Ascending aorta (tissue), 2 donors: ENCODE data around the gene TNRC6B. TPM values are rescaled to one million over a fixed set of nuclear protein-coding genes. Genes with fewer than 3 reads are reported as not detected.

Source experiments
- DNase-seq, 2 donors: peaks; one replicate each; pipeline ENCODE4 v3.0.0-alpha.2; 2019; ENCODE audit warnings: low spot score in 2 of 2
- H3K27ac ChIP-seq, 2 donors: fragments of 200-600 bp; sonication (generic); one replicate each; pipeline ENCODE4 v1.5.1; 2016 to 2017; ENCODE audit warnings: mild to moderate bottlenecking in 1 of 2
- H3K27me3 ChIP-seq: fragments of 200-600 bp; sonication (generic); one replicate; pipeline ENCODE4 v1.5.1; 2017
- H3K36me3 ChIP-seq, 2 donors: fragments of 200-600 bp; sonication (generic); one replicate each; pipeline ENCODE4 v1.5.1; 2016
- H3K4me1 ChIP-seq, 2 donors: fragments of 200-600 bp; sonication (generic); one replicate each; pipeline ENCODE4 v1.5.1; 2016 to 2017; ENCODE audit warnings: mild to moderate bottlenecking in 1 of 2
- H3K4me3 ChIP-seq, 2 donors: fragments of 200-600 bp; sonication (generic); one replicate each; pipeline ENCODE4 v1.5.1; 2016 to 2017; ENCODE audit warnings: mild to moderate bottlenecking in 1 of 2
- H3K9me3 ChIP-seq, 2 donors: fragments of 200-600 bp; sonication (generic); one replicate each; pipeline ENCODE4 v1.5.1; 2016
- intact Hi-C: fragments of 100-400 bp; cut with DNase I; formaldehyde crosslinking; loops from one replicate; pipeline ENCODE4 v1.15.1; 2023
- total RNA-seq: library from RNA; depleted of rRNA; stranded (reverse); fragments of >200 nt; gene quantifications from one replicate; pipeline ENCODE4 v1.1.0, GENCODE V29; 2016
- TF ChIP-seq, protein P1 (sequence below), 3 experiments: fragments of 200-600 bp in 2 of 3; fragments of 450-650 bp in 1 of 3; sonication (generic) in 2 of 3; IDR thresholded peaks; one replicate each; pipeline ENCODE4 v1.5.1; 2016 to 2019; ENCODE audit warnings: antibody characterized with exemption in 3 of 3, mild to moderate bottlenecking in 1 of 3, moderate library complexity in 1 of 3

TNRC6B gene
- total RNA-seq, 1 donor from 2014 or later, result 22.4 TPM

DNA sequence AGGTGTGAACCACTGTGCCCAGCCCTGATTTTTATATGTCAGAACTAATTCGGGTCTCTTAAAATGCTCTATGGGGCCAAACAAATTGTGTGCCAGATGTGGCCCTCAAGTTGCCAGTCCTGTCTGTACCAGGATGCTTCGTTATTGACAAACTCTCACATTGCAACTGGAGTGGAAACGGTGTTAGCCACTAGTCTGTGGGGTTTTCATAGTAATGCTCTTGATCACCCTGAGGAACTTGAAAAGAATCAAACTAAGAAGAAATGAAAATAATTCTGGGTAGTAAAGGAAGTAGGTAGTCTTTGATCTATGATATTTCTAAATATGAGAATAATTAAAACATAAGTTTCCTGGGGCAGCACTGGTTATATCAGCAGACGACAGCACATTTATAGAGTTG lies 101.3 kb downstream of the TNRC6B start:
- Histone ChIP-seq H3K27ac (peak overlapping the region in 1 of 2 donors; percentile 80), H3K4me1 (peaks cover 3 to 11% of the 10 kb centered on the region in 2 donors), H3K36me3 (peaks cover 18 to 21% of the 10 kb centered on the region in 2 donors), H3K9me3 (no peaks in the 10 kb centered on the region), H3K27me3 (no peaks in the 10 kb centered on the region), H3K4me3 (no peak overlapping the region)
- DNase-seq, result no peak
- TF ChIP-seq, protein P1, sequence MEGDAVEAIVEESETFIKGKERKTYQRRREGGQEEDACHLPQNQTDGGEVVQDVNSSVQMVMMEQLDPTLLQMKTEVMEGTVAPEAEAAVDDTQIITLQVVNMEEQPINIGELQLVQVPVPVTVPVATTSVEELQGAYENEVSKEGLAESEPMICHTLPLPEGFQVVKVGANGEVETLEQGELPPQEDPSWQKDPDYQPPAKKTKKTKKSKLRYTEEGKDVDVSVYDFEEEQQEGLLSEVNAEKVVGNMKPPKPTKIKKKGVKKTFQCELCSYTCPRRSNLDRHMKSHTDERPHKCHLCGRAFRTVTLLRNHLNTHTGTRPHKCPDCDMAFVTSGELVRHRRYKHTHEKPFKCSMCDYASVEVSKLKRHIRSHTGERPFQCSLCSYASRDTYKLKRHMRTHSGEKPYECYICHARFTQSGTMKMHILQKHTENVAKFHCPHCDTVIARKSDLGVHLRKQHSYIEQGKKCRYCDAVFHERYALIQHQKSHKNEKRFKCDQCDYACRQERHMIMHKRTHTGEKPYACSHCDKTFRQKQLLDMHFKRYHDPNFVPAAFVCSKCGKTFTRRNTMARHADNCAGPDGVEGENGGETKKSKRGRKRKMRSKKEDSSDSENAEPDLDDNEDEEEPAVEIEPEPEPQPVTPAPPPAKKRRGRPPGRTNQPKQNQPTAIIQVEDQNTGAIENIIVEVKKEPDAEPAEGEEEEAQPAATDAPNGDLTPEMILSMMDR (IDR thresholded peaks at IDR 0.05), result no peak
- intact Hi-C loops, result loop anchor here (5.0 kb wide), 4 partner anchors 68 to 122 kb away; partner anchors contain the start of genes ADSL and TNRC6B

DNA sequence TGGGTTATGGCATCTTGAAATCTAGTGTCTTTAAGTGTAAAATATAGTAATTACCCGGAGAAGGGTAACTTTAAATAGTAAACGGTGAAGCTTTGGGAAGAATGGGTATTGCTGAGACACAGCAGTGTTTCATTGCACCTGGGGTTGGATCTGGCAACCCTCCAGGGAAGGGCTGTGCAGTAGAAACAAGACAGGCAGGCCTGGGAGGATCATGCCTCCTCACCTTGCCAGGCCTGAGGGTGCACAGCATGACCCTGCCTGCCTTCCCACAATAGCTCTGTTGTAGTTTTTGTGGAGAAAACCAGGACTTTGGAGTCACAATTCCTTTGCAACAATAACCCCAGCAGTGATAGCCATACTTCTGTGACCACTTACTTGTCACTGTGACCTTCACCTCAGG lies 104.0 kb downstream of the TNRC6B start:
- Histone ChIP-seq H3K9me3 (no peaks in the 10 kb centered on the region), H3K4me1 (no peaks in the 10 kb centered on the region), H3K27me3 (no peaks in the 10 kb centered on the region), H3K4me3 (no peak overlapping the region), H3K27ac (no peak overlapping the region), H3K36me3 (peaks cover 31 to 33% of the 10 kb centered on the region in 2 donors)
- intact Hi-C loops, result no loop called here
- no peak for DNase-seq
- TF ChIP-seq, protein P1 (IDR thresholded peaks at IDR 0.05), result no peak

DNA sequence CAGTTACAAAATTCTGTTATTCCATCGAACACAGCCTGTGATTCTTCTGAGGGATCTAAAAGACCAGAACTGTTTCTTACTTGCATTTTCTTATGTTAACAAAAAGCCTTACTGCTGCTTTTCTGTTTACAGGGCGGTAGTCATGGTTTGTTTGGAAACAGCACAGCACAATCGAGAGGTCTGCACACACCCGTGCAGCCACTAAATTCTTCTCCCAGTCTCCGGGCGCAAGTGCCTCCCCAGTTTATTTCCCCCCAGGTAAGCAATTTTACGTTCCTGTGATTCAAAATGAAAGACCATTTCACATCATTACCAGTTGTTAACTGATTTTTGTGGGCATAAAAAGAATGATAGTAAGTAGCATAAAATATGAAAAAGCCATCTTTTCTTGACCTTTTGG lies 107.8 kb downstream of the TNRC6B start:
- Histone ChIP-seq H3K4me1 (no peaks in the 10 kb centered on the region), H3K27ac (no peak overlapping the region), H3K36me3 (peaks cover 49 to 58% of the 10 kb centered on the region in 2 donors), H3K4me3 (no peak overlapping the region), H3K9me3 (no peaks in the 10 kb centered on the region), H3K27me3 (no peaks in the 10 kb centered on the region)
- TF ChIP-seq, protein P1 (IDR thresholded peaks at IDR 0.05), result no peak
- no peak for DNase-seq
- intact Hi-C loops, result no loop called here

DNA sequence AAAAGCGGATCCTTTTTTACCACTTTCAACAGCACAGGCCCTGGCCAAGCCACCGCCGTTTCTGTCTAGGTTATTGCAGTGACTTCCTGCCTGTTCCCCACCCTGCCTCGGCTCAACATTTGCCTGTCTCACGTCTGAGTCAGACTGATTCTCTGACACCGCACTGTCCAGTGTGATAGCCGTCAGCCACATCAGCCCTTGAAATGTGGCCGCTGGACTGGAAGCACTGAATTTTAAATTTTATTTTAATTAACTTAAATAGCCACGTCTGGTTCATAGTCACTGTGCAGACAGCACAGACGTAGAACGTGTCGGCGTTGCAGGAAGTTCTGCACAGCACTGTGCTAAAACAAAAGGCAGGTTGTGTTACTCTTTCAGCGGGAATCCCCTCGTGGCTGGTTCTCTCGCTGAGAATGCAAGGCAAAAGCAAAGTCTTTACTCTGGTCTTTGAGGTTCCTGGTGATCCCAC lies 112.3 kb downstream of the TNRC6B start:
- no peak for DNase-seq
- Histone ChIP-seq H3K4me1 (no peaks in the 10 kb centered on the region), H3K9me3 (no peaks in the 10 kb centered on the region), H3K36me3 (peaks cover 65 to 70% of the 10 kb centered on the region in 2 donors), H3K27ac (peak overlapping the region; percentile 3 to 7), H3K27me3 (no peaks in the 10 kb centered on the region), H3K4me3 (no peak overlapping the region)
- TF ChIP-seq, protein P1 (IDR thresholded peaks at IDR 0.05), result no peak
- intact Hi-C loops, result no loop called here

DNA sequence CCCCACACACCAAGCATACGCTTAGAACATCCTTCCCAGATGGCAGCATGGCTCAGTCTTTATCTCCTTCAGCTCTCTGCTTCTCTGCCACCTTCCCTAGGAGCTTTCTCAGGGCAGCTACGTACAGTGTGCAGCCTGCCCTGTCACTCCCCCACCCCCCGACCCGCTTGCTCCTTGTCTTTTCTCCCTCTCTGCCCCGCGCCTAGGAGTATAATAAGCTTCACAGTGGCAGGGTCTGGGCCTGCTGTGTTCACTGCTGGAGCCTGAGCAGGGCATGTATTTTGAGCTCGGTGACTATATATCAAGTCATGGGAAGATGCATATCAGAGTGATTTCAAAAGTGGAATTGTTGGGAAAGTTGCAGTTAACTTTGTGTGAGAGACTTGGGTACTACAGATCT lies 112.8 kb downstream of the TNRC6B start:
- TF ChIP-seq, protein P1 (IDR thresholded peaks at IDR 0.05), result no peak
- Histone ChIP-seq H3K27me3 (no peaks in the 10 kb centered on the region), H3K4me3 (no peak overlapping the region), H3K27ac (peak overlapping the region in 1 of 2 donors; percentile 3), H3K4me1 (no peaks in the 10 kb centered on the region), H3K36me3 (peaks cover 63 to 66% of the 10 kb centered on the region in 2 donors), H3K9me3 (no peaks in the 10 kb centered on the region)
- intact Hi-C loops, result no loop called here
- no peak for DNase-seq

DNA sequence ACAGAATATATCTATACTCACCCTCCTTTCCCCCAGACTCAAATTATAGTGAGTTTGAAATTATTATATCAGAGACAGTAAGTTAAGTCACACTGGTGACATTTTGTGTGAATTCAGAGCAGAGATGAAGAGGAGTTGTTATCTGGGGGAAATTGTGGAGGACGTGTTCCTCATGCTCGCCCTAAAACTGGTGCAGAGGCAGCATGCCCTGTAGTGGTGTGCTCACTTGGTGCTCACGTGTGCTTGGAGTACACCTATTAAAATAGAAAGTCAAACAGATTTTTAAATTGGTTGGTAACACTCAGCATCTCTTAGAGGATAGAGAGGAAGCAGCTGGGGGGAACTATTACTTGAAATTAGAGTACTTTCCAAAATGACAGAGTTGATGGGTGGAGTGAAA lies 117.0 kb downstream of the TNRC6B start:
- TF ChIP-seq, protein P1 (IDR thresholded peaks at IDR 0.05), result no peak
- Histone ChIP-seq H3K4me1 (peaks cover 0 to 1% of the 10 kb centered on the region in 2 donors), H3K27ac (no peak overlapping the region), H3K36me3 (peaks cover 41 to 47% of the 10 kb centered on the region in 2 donors), H3K9me3 (no peaks in the 10 kb centered on the region), H3K27me3 (no peaks in the 10 kb centered on the region), H3K4me3 (no peak overlapping the region)
- intact Hi-C loops, result no loop called here
- no peak for DNase-seq
